ENCODE data around the gene TPH2.

- TF ChIP-seq CTCF (IDR thresholded peaks at IDR 0.05), result peak; percentile 41 to 72
- no peak for TF ChIP-seq POLR2A (IDR thresholded peaks at IDR 0.05)
Observed at GRCh38 chr12:72017054-72017651, 78.5 kb downstream of the TPH2 start.
